Activated CD8-positive, alpha-beta memory T cell treated with anti-CD3 and anti-CD28 coated beads, Interleukin-2, amount 50 U/mL, for 24 hours (primary cell): ENCODE data around the gene MAFB.

Experiments
- DNase-seq: peaks from one replicate; pipeline ENCODE4 v3.0.0-alpha.2; 2020; ENCODE audit errors: extremely low read depth

MAFB gene

DNA sequence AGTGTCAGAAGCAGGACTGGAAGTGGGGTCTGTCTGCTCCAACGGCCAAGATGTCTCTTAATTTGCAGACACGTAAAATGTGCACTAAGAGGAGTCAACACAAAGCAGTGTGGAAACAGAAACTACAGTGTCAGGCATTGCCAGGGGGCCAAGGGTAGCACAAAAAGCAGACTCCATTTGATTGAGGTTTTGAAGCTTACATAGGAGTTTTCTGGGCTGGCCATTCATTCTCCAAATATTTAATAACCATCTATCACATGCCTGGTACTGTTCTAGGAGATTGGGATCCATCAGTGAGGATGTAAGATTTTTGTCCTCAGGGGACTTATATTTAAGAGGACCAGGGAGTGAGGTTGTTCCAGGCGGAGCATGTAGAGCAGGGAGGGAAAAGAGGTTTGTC, 29.5 kb downstream of the MAFB start:
- DNase-seq: no peak

DNA sequence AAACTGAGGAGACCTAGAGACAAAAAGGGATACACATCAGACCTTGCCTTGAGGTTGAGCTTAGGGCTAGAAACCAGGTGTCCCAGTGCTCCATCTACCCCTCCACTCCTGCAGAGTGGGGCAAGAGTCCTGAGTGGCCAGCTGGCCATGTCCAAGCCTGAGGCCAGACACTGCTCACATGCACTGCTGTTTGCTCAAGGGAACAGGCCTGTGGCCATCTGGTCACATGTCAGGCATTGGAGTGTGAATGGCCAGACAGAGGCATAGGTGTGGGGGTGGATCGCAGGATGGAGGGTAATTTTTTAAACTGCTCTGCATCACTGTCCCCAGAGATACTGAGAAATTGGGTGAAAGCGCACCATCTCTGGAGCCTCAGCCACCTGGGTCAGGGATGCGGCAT, 30.5 kb downstream of the MAFB start:
- no peak for DNase-seq

DNA sequence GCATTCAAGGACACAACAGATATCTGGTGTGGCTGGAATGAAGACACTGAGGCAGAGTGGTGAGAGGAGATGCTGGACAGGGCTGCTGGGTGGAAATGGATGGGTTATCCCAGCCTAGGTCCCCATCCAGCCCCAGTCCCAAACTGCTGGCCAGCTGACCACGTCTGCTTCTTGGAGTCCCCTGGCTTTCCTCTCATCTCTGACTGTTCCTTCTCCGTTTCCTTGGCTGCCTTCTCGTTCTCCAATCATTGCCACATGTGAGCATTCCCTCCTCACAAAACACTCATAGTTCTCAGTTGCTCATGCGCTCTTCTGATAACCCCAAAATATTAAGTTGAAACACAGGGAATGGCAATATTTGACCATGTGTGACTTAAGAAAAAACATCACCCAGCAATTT, 31.5 kb downstream of the MAFB start:
- DNase-seq: no peak

DNA sequence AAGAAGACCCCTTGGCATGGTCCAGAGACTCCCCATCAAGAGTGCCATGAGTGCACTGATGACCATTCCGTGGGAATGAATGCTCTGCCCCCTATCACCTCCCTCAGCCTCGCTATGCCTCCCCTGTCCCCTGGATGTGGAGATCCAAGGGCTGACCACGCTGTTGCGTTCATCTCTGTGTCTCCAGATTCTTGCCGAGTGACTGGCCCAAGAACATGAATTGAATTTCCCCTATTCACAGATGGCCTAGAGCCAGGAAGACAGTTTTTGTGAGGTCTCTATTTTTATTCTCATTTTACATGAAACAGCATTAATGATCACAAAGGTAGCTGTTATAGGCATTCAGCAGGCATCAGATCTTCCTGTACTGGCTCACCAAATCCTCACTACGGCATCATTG, 33.6 kb downstream of the MAFB start:
- DNase-seq: no peak

DNA sequence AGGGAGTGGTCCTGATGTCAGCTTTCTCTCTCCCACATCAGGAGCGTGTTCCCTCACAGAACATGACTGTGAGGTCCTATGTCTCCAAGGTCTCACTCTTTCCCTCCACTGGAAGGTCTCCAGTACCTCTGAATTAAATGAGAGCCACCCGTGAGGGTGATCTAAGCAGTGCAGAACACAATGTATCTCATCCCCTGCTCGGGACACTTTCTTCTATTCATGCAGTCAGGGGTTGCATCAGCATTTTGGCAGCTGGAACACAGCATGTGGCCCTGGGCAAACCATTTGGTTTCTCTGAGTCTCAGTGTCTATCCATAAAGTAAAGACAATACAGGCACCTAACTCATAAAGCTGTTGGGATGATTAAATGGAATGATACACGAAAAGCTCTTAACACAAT, 34.2 kb downstream of the MAFB start:
- no peak for DNase-seq

DNA sequence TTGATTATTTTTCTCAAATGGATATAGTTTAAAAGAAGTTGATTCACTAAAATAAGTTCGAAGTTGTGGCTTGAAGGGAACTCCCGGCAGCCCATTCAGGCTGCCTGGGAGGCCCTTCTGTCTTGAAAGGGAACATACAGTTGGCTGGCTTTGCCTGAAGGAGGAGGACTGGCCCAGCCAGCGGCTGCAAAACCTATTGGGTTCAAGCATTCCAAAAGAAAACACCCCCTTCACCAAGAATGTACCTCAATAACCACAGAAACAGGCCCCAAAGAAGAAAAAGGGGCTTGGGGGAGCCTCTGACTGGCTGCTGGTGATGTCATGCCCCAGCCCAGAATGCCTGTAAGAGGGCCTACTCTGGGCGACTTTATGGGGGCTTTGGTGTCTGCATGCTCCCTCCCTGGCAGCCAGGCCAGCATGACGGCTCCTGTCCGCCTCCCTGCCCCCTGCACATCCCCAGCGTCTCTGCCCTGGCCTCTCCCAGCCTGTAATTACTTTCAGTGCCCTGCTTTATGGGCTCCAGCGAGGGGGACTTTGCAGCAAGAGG, 36.5 kb downstream of the MAFB start:
- no peak for DNase-seq

DNA sequence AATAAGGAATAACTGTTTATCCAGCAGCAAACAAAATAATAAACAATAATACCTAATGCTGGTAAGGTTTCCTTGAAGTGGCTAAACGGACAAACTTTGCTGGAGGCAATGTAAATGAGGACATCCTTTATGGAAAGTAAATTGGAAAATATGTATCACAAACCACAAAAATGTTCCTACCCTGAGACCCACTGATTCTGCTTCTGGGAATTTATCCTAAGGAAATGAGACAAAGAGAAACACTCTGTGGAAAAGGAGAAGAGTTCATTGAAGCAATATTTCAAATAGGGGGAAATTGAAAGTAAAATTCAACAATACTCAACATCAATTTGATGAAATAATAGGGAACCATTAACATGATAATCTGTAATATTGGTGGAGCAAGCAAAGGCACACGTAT, 37.9 kb downstream of the MAFB start:
- DNase-seq: no peak

DNA sequence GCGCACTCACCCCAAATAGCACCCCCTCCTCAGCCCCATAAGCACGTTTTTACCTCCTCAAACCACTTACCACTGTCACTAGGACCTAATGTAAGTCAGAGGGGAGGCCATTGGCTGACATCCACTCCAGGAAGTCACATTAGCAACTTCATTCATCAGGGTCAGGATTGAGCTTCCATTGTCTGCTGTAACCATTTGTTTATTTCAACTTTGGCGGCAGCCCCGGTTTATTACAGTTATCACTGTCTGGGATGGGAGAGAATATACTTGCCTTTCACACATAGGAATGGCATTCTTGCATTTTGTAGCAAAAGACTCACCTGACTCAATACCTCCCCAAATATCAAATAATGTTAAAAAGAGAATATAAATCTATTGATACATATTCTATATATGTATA, 38.3 kb downstream of the MAFB start:
- DNase-seq: no peak

DNA sequence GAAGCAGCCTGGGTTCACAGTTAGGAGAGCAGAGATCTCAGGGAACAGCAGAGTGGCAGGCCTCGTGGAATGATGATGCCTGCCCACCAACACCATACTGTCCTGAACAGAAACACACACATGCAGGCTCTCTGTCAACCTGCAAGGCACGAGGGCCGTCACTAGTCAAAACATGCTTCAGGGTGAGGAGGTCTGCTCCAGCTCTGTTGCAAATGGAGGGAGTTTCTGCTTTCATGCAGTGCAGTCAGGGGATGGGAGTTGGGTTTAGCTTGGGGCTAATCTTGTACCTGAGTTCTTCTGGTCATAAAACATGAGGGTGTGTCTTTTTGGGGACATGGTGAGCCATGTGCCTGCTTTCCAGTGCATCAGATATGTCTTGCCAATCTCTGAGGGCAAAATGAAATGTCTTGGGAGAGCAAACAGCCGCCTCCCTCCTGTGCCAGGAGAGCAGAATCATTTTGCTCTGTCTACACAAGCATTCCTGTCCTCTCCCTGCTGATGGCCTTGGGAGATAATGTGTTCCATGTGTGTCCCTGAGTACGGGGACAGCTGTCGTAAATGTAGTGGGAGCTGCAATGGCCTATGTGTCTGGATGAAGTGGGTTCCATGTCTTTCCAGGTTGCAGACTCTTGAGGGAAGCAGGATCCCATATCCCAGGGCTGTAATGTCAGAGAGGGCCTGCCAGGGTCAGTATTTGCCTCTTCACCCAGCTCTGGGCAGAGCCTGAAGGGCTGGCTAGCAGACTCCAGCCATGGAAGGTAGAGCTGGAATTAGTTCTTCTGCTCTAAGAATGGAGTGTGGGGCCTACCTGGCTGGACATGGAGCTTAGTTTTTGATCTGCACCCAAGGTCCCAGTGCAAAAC, 40.6 kb downstream of the MAFB start:
- DNase-seq: no peak

DNA sequence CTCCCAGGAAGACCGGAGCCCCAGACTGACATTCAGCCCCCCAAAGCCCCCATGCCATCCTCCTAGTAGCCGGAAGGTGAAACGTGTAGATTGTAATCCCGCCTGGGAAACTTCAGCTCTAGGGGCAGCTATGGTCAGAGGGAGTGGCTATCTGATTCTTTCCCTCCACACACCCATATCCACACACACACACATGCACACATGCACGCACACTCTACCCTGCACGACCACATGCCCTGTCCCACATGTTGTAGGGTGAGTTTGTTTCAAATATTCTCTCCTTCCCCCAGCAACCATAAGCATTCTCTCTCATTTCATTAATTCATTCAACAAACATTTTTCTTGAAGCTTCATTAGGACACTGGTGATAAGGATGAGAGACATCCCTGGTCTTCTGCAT, 42.2 kb downstream of the MAFB start:
- no peak for DNase-seq

DNA sequence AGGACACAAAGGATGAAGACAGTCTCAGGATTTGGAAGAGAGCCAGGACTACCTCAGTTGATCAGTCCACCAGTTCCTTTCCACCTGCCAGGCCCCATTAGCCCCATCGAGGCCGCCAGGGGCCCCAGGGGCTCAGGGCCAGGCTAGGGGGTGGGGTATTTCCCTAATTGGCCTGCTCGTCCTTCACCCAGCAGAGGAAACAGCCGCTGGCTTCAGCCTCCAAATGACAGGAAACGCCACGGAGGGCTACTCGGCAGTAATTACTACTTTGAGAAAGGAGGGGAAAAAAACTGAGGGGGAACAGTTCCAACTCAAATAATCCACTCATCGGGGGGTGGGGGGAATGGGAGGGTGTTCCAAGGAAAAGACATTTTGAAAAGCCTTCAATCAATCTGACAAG, 42.7 kb downstream of the MAFB start:
- DNase-seq: no peak

DNA sequence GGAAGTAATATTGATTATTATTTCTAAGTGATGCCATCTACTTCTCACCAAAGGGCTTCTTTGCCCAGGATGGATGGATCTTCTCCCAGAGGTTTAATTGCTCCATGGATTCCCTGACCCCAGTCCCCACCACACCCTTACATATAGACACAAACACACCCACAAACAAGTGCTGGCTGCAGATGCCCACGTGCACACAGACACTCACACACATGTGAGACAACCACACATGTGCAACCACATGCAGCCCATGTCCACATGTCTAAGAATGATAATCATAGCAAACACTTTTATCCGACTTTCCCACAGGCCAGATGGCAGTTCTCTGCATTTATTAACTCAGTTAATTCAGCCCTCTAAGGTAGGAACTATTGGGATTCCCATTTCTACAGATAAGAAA, 44.2 kb downstream of the MAFB start:
- no peak for DNase-seq

DNA sequence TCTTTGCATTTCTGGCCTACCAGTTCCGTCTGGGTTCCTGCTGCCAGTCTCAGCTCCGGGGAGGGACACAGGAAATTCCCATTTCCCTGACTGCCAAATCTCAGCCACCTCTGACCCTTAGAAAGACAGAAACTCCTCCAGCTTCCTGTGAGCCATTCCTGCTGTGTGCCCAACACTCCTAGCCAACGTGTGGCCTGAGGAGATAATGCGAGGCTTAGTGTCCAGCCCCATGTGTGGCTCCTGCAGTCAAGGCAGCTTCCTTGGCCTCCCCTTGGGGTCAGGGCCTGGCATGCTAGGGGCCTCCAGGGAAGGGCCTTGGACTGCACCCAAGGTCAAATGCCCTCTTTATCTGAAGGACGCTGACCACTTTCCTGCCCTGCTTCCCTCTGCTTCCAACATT, 45.1 kb downstream of the MAFB start:
- no peak for DNase-seq

DNA sequence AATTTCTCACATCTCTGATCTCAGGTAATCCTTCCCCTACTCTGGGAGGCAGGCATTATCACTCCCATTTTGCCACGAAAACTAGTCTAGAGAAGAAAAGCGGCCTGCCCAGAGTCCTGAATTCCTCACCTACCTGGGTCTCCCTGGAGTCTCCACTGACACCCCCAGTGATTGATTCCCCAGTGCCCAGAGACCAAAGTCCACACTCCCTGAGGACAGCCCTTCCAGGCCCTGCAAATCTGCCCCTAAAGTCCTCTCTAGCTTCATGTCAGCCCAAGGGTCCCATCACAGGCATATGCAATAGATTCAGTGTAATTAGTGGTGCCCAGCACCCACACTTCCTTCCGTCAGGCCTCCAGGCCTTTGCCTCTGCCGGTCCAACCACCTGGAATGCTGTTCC, 47.2 kb downstream of the MAFB start:
- no peak for DNase-seq

DNA sequence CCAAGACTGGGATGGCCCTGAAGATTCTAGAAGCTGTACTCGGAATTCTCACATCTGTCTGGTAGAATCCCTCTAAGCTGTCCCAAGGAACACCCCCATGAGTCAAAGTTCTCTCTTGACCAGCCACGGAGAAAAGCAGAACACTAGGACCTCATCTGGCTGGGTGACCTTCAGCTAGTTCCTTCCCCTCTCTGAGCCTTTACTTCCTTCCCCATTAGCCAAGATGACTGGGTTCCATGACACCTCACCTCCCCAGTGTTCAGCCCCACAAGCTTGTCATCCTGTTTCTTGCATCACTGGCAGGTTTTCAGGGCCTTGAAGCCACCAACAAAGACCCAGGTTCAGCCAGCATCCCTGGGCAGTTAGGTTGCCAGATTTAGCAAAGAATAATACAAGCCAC, 47.8 kb downstream of the MAFB start:
- DNase-seq: no peak

DNA sequence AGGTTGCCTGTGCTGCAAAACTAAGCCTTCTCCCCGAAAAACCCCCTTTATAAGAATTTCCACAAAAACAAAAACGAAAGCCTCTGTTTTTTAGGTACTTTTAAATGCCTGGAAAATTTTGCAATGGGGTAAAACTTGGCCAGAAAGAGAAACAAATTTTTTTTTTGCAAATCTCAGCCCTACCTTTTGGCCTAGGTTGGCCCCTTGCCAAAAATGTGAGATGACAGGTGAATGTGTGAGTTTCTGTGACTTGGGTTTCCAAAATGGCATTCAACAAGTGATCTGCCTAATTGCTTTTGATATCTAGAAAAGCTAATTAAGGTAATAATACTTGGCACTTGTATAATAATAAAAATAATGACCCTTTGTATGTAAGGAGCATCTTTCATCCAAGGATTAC, 48.4 kb downstream of the MAFB start:
- no peak for DNase-seq

DNA sequence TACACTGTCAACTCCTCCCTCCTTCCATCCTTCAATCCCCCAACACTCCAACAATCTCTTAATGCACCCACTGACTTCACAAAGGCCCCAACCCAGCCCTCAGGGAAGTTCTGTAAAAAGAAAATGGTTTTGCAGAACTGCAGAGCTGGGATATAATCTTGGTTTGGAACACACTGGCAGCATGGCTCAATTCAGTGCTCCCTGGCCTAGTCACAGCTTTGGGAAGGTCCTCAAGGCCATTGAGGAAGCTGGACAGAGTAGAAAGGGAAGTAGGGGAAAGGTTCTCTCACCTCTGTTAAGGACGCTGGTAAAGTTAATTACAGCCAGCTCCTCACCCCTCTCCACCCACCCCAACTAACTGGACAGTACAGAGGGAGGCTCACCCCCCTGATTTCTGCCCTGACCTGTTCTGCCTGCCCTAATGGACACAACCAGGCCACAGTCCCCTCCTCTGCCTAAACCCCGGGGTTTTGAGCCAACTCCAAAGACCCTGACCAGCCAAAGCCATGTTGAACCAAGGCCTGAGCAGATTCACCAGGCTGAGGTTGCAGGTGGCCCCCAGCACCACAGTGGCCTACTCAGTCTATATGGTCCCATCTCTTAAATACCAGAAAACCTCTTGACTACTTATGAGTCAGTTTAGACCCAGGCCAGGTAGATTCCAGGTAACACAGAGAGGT, 49.2 kb downstream of the MAFB start:
- no peak for DNase-seq

DNA sequence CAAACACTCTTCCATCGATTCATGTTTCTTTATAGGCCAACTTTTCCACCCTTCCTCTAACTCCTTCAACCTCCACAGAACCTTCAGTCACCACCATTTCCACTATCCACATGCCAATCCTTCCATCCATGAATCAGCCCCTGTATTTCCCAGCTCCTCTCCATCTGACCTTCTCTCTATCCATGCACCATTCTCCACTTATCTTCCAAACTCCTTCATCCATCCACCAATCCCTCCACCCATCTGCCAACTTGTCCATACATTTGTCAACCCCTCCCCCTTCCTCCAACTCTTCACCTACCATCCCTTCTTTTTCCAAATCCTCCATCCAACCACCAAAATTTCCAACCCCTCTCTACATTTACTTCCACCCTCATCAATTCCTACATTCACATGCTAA, 49.9 kb downstream of the MAFB start:
- DNase-seq: no peak

DNA sequence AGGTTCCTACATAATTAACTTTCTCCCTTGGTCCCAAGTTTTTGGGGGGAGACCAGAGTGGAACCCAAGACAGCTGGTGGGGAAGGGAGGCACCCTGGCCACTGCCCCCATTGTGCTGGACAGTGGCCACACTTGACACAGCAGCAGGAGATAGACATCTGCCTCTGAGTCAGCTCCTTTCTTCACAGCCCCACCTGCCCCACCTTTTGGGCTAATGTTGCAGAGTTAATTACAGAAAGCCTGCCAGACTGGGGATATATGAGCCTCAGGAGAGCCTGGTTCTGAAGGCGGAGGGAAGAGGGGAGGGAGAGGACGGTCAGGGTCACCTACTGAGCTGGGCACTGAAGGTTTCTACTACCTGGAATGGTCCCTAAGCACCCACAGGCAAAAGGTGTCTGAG, 50.6 kb downstream of the MAFB start:
- no peak for DNase-seq

DNA sequence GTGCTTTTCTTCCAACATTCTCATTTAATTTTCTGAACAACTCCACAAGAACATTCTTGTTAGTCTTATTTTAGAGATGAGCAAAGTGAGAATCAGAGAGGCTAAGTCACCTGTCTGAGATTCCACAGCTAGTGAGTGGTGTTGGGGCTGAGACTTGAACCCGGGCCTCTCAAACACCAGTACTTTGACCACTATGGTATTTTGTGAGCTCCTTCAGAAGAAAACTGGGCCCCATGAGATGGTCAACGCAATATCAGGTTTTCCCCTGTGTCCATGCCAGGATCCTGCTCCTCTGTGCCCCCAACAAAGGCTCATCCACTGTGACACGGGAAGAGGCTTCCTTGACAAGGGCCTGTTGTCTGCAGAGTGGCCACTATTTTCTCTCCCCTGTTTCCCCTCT, 51.9 kb downstream of the MAFB start:
- DNase-seq: no peak

DNA sequence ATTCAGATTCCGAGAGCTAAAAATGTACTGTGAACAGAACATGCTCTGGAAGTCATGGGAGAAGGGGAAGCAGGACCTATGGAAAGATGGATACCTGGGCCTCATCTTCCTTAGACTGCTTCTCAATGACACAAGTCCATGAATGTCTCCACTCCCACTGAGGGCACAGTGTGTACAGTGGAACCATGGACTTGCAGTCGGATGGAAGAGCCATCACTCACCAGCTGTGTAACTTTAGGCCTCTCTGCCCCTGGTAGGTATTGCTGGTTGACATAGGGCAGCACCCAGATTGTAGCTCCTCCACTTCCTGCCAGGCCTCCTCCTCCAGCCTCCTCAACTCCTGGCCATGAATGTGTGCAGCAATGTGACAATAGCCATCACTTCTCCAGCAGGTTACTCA, 52.5 kb downstream of the MAFB start:
- no peak for DNase-seq

DNA sequence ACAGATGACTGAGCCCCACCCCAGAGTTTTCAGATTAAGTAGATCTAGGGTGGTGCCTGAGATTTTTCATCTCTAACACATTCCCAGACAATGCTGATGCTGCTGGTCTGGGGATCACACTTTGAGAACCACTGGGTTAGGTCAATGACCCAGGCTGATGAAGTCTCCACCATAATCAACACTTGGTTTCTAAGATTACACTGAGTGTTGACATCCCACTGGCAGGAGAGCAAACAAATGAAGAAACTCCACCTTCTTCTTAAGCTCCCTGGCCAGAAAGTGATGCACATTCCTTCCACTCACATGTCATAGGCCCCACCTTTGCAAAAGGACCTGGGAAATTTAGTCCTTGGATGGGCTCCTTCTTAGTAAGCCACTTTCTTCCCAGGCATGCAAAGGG, 53.1 kb downstream of the MAFB start:
- no peak for DNase-seq
